NCI-H187 (cell line): ENCODE results near the gene ZRANB1.

Source experiments
- DNase-seq, 2 experiments: peaks; one replicate each; lab custom pipeline; 2025; lab: John Stamatoyannopoulos, UW

Gene ZRANB1

GRCh38 chr10:125035588-125036295 is 93.8 kb downstream of the ZRANB1 start:
- DNase-seq, result no peak

DNA sequence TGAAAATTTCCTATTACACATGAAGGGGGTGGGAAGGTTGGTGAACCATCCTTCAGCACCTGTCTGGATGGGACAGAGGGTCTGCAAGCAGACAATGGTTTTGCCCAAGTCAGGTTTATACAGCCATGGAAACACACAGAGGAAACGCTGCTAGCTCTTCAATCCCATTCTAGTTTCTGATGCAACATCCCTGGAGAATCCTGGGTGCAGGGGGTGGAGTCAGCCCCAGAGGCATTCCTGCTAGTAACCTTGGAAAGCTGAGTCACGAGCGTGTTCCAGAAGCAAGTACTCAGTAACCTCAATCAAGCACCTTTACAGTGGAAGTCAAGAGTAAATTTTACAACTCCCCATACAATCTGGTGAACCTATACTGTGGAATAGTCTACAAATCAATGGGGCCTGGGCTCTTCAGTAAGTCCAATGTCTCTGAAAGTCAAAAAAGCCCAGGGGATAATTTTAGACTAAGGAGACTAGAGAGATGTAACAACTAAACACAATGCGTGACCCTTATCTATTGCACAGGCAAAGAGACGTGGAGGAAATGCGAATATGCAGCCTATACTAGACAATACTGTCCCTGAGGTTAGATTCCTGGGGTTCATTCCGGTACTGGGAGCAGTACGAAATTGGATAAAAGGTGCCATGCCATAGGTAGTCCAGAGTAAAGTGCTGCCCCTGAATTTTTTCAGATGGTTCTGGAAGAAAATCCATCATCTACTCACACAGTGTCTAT is 95.4 kb downstream of the ZRANB1 start:
- no peak for DNase-seq
